GM21515 (cell line): ENCODE results near the gene ARHGEF19.
"Not testable (repeated sequence)": the region's sequence is repeated elsewhere in the genome, so short reads cannot be mapped to it uniquely, and the experiment has no call there.

ENCODE experiments used
- ATAC-seq: cut with Tn5 transposase; IDR thresholded peaks from one replicate; pipeline ENCODE4 v1.9.1; 2021; ENCODE audit not compliant: unreplicated experiment

Gene ARHGEF19

DNA sequence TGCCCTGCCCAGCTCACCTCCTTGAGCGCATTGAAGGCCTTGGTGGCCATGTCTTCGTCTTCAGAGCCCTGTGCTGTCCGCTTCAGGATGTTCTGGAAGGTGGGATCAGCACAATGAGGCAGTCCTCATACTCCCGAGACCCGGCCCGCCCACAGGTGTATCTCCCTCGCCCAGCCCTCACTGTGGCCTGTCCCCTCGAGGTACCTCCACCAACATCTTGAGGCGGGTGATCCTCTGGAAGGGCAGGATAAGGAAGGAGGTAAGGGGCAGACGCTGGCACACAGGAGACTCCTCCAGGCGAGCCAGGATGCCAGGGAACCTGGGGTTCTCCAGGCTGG, 7.1 kb downstream of the ARHGEF19 start:
- no peak for ATAC-seq

DNA sequence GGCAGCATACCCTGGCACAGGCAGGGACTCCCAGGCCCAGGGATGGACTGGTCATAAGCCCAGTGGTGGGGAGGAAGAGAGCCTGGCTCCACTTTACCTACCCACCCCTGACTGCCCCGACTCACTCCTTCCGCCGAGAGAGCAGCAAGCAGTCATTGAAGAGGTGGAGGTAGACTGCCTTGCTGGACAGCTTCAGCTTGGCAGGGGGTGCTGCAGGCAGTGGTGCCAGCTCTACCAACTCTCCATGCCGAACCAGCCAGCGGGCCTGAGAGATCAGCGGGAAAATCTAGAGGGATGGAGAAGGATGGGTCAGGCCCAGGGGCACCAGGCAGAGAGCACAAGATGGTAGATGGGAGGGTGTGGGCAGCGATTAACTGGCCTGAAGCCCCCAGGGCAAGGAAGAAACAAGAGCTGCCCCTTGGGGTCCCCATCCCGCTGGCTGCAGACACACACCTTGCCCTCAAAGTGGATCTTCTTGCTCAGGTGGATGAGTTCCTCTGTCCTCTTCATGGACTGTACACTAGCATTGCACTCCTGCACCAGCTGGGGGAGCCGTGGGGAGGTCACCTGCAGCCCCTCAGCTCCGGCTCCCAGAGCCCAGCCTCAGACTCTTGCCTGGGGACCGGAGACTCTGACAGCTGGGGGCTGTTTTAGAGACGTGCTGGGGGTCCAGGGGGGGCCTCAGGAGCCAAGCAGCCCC, 7.7 kb downstream of the ARHGEF19 start:
- no peak for ATAC-seq

DNA sequence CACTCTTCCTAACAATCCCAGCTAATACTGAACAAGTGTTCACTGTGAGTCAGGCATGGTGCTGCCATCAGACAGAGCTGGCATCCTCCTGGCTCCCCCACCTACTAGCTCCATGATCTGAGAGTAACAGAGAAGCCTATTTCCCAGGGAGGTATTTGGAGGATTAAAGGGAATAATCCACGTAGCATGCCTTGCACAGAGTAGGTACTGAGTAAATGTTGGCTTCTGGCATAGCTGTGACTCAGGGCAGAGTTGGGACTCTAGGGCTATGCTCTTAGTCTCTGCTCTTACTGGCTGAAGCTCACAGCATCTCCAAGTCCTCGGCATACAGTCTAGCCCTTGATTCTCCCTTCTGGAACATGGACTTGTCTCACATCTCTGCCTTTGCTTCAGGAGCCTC, 8.2 kb downstream of the ARHGEF19 start:
- ATAC-seq, result no peak

DNA sequence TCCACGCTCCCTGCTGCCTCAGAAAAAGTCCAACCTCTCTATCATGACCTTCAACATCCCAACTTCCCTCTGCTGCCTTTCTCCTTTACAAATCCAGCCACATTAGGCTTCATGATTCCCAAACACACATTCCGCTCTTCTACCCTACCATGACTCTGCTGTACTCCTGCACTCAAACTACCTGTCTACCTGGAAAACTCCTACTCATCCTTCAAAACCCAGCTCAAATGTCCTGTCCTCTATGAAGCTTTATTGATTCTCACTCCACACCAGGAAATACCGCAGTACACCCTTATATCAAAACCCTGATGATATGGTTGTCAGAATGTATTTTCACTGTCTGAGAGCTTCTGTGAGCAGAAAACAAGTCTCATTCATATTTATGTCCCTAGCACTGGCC, 8.9 kb downstream of the ARHGEF19 start:
- ATAC-seq, result no peak

DNA sequence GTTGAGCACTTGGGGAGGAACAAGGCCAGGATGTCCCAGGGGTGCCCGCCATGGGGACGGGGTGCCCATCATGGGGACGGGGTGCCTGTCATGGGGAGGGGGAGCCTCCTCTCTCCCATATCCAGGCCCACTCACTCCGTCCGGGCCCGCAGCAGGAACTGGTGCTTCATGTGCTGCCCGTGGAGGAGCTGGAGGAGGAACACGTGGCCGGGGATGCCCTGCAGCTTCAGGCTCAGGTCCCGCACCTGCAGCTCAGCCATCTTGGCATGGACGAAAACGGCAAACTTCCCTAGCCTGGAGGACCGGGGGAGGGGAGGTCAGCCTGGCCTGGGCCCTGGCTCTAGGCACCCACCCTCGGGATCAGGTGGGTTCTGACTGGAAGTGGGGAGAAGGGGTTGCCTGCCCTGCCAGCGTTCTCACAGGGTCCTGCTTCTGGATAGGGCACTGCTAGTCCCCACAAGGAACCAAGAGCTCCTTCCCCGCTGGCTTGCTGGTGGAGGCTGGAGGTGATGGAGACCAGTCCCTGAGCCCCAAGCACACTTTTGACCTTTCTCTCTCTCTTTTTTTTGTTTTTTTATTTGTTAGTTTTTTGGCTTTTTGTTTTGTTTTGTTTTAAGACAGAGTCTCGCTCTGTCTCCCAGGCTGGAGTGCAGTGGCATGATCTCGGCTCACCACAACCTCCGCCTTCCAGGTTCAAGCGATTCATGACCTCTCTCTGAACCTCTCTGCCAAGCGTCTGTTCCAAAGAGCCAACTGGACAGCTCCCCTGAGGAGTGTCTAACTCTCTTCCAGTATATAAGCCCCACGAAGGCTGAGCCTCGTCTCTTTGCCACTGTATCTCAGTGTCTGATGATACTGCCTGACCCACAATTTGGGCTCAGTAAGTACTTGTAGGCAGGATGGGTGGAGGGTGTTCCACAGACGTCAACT, 9.9 kb downstream of the ARHGEF19 start:
- no peak for ATAC-seq

DNA sequence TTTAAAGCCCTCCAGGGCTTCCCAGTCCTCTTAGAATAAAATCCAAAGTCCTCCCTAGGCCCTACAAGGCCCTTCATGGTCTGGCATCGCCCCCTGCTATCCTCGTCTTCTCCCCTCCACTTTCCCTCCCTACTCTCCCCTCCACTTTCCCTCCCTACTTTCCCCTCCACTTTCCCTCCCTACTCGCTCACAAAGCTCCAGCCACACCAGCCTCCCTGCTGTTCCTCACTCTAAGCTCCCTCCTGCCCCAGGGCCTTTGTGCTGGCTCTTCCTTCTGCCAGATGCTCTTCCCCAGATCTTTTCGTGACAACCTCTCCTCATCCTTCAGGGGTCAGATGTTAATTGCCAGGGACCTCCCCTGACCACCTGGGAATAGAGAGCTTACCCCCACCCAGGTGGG, 12.8 kb downstream of the ARHGEF19 start:
- no peak for ATAC-seq

DNA sequence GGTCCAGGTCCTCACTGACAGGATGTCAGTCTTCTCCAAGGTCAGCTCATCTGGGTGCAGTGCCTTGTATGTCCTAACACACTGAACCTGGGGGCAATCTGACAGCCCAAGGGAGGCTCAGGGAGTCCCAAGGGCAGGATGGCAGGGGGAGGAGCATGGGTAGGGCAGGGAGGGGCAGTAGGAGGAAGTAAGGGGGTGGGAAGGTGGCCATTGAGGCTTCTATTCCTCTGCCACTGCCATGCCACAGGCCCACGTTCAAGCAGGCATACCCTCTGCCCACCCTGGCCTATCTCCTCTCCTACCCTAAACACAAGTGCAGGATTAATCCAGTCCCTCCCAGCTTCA, 13.3 kb downstream of the ARHGEF19 start:
- ATAC-seq, result no peak

DNA sequence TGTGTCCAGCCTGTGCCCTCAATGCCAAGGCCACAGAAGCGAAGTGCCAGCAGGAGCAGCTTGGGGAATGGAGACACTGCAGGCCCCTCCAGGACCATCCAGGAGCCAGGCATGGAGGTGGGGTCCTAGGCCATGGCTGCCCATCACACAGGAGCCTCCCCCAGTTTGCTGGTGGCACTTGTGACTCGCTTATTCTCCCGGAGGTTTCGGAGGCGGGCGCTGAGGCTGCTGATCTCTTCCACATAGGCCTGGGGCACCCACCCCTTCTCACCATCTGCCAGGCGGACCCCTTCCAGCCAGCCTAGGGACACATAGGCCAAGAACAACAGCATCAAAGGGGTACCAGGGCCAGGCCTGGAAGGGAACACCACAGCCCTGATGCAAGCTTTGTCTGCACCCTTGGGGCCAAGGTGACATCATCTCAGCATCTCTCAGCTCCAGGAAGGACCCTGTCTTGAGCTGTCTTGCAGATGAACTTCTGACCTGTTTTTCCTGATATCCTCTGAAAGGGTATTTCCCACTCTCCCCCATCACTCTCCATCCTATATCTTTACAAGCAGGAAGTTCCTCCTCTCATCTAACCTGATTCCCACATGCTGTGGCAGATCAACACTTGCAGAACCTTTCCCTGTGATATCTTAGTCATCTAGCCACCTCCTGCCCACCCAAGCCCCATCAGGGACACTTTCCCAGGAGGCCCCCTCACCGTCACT, 13.9 kb downstream of the ARHGEF19 start:
- ATAC-seq, result no peak

DNA sequence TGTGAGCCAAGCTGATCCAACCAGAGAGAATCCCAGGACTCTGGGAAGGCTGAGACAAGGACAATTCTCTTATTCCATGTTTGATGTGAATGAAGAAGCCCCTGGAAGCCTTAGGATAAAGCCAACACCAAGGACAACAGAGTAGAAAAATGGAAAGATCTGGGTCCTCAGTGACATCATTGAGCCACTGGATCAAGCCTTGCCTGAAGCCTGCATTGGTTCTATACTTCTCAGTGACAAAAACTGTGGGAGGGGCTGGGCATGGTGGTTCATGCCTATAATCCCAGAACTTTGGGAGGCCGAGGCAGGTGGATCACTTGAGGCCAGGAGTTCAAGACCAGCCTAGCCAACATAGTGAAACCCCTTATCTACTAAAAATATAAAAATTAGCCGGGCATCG, 15.6 kb downstream of the ARHGEF19 start:
- ATAC-seq, result no peak

DNA sequence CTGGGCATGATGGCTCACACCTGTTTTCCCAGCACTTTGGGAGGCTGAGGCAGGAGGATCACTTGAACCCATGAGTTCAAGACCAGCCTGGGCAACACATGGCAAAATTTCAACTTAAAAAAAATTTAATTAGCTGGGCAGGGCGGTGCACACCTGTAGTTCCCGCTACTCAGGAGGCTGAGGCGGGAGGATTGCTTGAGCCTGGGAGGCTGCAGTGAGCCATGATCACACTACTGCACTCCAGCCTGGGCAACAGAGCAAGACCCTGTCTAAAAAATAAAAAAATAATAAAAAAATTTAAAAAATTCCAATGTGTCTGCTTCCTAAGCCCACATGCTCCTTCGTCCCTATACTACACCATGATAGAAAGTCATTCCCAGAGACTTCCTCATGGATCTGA, 16.3 kb downstream of the ARHGEF19 start:
- not testable (repeated sequence) for ATAC-seq

DNA sequence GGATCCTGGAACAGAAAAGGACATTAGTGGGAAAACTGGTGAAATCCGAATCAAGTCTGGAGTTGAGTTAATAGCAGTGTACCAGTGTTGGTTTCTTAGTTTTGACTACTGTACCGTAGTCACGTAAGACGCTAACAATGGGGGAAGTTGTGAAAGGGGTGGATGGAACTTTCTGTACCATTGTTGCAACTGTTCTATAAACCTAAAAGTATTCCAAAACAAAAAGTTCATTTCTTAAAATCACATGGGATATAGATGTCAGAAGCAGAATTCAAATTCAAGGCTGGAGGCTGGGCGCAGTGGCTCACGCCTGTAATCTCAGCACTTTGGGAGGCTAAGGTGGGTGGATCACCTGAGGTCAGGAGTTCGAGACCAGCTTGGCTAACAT, 16.9 kb downstream of the ARHGEF19 start:
- ATAC-seq, result no peak

DNA sequence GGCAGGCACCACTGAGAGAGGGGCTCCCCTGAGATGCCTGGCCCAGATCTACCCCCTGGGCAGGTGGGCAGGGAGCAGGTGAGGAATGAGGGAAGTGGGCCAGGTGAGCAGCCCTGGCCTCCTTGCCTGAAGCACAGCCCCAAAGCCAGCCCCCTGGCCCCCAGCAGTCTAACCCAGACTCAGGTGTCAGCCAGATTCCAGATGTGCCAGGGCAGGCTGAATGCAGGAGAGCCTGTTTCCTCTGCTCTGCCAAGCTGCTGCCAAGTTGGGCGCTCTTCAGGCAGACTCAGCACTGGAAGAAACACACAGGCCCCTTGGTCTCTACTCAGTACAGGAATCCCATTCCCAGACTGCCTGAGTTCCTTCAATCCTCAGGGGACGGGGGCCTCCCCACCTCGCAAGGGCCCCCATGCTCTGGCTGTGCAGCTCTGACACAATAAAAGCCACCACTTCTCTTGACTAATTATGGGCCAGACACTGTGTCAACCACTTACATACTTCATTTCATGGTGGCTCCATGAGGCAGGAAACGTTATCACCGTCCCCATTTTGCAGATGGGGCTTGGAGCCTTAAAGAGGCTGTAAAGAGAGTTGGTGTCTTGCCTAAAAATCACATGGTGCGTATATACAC, 20.4 kb downstream of the ARHGEF19 start:
- no peak for ATAC-seq

DNA sequence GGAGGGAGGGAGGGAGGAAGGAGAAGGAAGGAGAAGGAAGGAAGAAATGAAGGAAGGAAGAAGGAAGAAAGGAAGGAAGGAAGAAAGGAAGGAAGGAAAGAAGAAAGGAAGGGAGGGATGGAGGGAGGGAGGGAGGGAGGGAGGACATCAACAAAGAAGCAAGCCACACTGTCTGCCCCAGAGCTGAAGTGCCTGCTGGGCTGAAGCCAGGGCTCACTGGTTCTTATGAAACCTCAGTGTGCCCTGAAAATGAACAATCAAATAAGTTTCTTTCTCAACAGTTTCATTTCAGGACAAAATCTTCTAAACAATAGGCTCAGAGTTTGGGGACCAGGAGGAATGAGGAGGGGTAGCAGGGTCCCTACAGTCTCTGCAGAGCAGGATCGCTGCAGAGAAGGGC, 21.1 kb downstream of the ARHGEF19 start:
- no peak for ATAC-seq

DNA sequence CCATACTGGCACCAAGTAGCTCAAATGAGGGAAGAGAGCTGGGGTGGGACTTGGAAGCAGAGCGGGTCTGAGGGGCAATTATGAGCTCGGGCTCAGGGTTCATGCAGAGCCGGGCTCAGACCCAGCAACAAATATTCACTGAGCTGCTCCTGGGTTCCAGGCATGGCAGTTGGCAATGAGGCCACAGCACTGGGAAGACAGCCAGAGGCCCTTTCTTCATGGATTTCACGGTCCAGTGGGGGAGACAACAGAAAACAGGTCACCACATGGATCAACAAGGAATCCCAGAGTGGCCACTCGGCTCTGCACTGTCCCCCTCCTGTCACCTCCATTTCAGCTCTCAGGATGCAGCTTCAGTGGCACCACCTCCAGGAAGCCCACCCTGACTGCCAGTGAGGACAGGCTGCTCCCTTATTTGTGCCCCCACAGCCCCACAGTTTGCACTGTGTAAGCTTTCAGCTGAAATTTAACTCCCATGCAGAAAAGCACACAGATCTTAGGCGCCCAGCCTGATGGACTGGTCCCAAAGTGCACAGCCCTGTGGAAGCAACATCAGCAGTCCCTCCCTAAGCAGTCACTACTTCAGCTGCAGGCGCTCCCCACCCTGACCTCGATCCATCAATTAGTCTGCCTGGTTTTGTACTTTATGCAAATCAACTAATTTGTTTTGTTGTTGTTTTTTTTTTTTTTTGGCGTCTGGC, 22.4 kb downstream of the ARHGEF19 start:
- no peak for ATAC-seq

DNA sequence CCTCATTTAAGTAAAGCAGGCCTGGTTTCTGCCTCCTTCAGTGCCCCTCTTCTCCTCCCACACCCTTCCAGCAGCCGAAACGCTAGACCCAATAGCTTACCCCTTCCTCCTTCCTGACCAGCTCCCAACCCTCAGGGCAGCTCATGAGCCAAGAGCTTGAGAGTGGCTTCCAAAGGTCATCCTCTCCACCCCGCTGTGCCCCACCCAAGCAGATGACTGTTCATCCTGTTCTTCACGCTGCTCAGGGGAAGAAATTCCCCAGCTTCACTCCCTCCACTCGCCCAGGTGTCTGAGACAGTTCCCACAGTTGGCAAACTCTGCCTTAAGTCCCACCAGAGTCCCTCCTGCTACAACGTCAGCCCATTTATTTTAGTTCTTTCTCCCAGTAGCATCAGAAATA, 23.4 kb downstream of the ARHGEF19 start:
- ATAC-seq, result no peak

DNA sequence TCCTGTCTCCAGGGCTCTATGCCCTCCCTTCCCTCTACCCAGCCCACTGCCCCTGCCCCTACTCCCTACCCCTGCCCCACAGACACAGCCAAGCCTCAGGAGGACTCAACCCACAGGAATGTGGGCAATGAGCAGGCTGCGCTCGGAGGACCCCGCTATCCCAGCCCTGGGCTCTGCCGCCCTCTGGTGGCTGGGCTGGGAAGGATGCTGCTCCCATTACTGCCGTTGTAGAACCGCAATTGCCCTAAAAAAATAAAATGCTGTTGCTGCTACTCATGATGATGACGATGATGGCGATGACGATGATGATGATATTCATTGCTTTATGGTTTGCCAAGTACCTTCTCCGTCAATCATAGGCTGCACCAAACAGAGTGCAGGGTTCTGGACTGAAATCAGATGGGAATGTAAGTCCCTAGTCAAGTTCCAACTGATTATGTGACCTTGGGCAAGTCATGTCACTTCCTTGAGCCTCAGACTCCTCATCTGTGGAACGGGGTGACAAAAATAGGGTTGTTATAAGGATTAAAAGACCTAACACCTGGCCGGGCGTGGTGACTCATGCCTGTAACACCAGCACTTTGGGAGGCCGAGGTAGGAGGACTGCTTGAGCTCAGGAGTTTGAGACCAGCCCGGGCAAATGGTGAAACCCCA, 24.6 kb downstream of the ARHGEF19 start:
- no peak for ATAC-seq

DNA sequence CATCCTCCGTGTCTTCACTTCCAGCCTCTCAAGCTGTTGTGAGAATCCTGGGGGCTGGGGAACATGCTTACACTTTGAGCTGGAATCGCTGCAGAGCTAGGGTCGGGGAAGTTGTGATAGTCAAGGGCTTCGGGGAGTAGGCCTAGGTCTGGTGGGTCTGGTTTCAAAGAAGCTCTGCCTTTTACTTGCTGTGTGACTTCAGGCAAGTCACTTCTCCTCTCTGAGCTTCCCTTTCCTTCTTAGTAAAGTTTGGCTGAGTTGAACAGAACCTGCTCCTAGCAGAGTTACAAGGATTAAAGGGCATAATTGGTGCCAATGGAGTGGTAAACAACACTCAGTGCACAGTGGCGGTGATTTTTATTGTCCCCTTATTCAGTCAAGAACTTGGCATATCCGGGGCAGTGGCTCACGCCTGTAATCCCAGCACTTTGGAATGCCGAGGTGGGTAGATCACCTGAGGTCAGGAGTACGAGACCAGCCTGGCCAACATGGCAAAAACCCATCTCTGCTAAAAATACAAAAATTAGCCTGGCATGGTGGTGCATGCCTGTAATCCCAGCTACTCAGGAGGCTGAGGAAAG, 25.7 kb downstream of the ARHGEF19 start:
- no peak for ATAC-seq

DNA sequence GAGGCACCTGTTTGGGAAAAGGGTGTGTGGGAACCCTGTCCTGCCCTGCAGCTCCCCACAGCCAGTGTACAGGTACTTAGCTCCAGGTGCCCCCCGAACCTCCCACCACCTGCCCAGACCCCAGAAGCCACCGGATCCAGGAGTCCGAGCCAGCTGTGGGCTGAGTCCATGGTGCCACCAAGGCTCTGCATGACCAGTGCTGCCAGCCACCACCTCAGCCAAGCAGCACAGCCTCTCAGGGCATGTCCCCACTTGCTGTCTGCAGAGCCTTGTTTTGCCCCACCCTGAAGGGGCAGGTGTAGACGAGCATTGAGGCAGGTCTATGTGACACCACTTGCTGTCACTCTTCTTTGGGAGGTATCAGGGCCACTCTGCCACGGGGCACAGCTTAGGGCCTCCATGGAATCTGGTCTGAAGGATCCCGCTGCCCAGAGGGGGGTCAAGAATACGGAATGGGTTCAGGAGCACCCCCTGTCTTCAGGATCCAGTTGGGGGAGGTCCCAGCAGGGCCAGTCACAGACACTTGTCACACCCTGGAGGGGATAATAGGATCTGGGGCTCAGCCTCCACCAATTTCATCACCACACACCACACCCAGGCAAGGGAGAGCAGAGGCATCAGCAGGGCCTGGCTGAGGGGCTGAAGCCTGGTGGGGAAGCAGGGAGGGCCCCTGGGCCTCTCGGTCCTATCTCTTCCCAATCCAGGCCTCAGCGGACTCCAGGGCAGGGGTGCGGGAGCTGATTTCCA, 27.7 kb downstream of the ARHGEF19 start:
- no peak for ATAC-seq

DNA sequence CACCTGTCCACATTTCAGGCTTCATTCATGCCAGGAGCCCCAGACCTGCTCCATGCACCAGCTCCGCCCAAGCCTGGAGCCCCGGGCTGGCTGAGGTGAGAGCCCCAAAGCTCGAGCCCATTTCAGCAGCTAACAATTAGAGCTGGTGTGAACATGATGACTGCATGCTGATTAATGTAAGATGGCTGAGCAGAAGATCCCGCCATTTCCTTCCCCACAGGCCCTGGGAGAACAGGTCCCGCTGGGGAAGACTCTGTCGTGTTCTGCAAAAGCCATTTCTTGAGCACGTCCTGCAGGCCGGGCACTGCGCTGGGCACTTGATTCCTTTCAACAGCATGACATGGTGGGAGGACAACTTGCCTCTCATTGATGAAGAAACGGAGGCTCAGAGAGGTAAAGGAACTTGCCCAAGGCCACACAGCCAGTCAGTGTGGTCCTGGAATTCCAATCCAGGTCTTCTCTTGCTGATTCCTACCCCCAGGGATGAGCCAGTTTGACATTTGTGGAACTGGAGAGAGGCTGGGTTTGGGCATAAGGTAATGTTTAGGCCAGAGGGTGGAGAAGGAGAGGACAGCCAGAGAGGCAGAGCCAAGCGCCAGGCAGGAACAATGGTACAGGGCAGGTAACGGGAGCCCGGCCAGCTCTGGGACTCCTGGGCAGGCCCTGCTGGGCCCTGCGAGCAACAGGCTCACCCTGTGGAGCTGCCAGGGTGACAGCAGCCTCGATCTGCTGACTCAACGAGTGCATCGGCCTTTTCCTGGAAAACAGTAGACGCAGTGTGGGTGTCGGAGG, 28.5 kb downstream of the ARHGEF19 start:
- ATAC-seq, result no peak
